Measurements from ENCODE around the gene CIZ1.
"Not testable (repeated sequence)": the region's sequence is repeated elsewhere in the genome, so short reads cannot be mapped to it uniquely, and the experiment has no call there.

The CIZ1 gene

GRCh38 chr9:128190516-128191405, 611 bp downstream of the CIZ1 start:
- DNase-seq: peak; percentile 15

DNA sequence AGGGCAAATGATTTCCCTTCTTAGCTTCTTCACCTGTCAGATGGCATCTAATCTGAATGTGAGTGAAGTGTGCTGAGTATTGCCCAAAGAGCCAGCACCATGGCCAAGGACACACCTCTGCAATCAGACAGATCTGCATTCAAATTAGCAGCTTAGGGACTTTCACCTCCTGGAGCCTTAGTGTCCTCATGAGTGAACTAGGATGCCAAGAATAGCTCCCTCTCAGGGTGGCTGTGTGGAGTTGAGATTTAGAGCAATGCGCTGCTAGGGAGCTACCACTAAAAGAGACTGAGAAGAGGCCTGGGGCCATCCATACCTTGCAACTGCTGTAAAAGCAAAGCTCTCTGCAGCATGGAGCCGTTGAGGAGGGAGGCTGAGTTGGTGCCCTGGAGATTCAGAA, 1.4 kb downstream of the CIZ1 start:
- DNase-seq: no peak

- DNase-seq: no peak
Observed at GRCh38 chr9:128188209-128188608, 3.2 kb downstream of the CIZ1 start.

DNA sequence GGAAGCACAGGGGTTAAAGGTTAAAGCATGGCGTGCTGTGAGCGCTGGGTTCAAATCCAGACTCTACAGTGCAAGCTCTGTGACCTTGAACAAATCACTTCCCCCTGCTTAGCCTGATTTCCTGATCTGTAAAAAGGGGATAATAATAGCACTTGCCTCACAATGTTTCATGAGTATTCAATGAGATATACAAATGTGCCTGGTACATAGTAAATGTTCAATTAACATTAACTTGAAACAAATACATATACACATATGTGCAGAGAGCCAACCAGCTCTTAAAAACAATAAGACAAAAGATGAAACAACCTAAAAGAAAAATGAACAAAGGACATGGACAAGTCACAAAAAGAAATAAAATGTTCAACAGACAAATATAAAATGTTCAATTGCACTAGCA, 4.0 kb downstream of the CIZ1 start:
- no peak for DNase-seq

- DNase-seq: no peak
Observed at GRCh38 chr9:128185979-128186965, 5.1 kb downstream of the CIZ1 start.

- no peak for DNase-seq
Observed at GRCh38 chr9:128182893-128183588, 8.3 kb downstream of the CIZ1 start.

DNA sequence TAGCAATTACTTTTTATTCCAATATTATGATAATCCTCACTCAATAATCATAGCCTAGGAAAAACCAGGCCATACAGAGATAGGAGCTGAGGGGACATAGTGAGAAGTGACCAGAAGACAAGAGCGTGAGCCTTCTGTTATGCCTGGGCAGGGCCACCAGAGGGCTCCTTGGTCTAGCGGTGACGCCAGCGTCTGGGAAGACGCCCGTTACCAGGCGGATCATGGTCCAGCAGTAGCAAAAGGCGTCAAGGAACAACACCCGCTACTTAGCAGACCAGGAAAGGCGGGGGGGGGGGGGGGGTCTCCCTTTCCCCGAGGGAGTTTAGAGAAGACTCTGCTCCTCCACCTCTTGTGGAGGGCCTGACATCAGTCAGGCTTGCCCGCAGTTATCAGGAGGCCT, 9.9 kb downstream of the CIZ1 start:
- DNase-seq: not testable (repeated sequence)

DNA sequence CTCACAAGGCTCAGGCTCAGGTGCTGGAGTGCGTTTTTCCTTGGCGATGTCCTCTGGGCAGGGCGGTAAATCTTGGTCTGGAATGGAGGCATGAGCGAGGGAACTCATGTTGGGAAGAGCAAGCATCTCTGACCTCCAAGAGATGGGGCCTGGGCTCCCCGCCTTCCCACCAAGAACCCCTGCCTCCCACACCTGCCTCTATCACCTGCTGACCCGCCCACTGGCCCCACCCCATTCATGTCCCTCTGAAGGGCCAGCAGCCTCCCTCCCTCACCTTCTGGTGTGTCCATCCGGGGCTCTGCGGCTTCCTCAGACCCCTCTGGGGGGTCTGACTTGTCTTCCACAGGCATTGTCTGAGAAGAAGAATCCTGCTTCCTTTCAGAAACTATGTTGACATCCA, 10.9 kb downstream of the CIZ1 start:
- DNase-seq: no peak

- no peak for DNase-seq
Observed at GRCh38 chr9:128180001-128180400, 11.4 kb downstream of the CIZ1 start.

GRCh38 chr9:128178806-128179431, 12.5 kb downstream of the CIZ1 start:
- no peak for DNase-seq

DNA sequence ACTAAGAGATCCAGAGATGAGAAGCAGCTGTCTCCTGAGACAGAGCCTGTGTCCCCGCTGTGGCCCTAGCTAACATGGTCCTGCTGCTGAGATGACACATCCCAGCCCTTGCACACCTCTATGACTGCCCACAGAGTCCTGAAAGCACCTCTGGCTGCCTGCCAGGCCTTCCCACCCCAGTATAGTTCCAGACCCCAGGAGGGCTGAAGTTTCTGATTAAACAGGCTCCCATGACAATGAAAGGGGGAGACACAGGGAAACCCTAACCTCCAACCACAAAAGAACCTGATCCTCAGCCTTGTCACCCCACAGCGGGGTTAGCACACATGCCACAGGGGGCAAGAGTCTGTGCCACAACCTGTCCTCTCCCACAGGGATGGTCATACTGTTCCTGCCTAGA, 15.6 kb downstream of the CIZ1 start:
- no peak for DNase-seq

DNA sequence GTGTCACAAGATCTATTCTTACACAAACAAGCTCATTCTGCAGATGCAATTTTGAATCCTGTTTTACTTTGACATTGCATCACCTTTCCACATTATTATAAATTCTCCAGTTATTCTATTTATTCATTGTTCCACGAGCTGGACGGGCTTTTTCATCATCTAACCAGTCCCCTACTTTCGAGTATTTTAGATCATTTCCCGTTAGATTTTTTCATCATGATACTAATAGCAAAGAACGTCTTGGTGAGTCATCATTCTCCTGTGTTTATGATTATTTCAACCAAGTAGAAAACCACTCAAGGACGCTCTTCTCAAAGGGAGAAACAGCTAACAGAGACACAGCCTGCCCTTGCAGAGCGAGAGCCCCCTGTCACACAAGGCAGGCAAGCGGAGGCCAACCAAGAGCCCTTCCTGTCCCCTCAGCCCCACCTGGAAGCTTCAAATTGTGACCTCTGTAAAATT, 16.2 kb downstream of the CIZ1 start:
- no peak for DNase-seq

- no peak for DNase-seq
Observed at GRCh38 chr9:128174062-128174461, 17.3 kb downstream of the CIZ1 start.

GRCh38 chr9:128169925-128170324, 21.4 kb downstream of the CIZ1 start:
- no peak for DNase-seq

- no peak for DNase-seq
Observed at GRCh38 chr9:128169492-128169891, 21.9 kb downstream of the CIZ1 start.

GRCh38 chr9:128168731-128169308, 22.6 kb downstream of the CIZ1 start:
- no peak for DNase-seq

DNA sequence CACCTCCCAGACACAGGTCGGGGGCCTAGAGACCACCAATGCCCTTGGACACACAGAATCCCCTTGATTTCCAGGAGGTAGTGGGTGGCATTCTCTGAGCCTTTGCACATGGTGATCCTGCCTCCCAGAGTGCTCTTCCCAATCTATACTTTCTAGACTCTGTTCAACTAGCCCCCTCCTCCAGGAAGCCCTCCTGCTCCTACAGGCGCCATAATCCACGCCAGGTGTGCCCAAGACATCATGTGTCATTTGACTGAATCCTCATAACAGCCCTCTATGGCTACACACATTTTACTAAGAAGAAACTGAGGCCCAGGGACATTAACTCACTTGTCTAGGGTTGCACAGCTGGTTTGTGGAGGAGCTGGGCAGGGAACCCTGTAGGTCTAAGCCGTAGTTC, 24.2 kb downstream of the CIZ1 start:
- DNase-seq: no peak

GRCh38 chr9:128166169-128166568, 25.2 kb downstream of the CIZ1 start:
- no peak for DNase-seq

GRCh38 chr9:128164307-128164885, 27.0 kb downstream of the CIZ1 start:
- DNase-seq: no peak

GRCh38 chr9:128163523-128164306, 27.7 kb downstream of the CIZ1 start:
- no peak for DNase-seq

DNA sequence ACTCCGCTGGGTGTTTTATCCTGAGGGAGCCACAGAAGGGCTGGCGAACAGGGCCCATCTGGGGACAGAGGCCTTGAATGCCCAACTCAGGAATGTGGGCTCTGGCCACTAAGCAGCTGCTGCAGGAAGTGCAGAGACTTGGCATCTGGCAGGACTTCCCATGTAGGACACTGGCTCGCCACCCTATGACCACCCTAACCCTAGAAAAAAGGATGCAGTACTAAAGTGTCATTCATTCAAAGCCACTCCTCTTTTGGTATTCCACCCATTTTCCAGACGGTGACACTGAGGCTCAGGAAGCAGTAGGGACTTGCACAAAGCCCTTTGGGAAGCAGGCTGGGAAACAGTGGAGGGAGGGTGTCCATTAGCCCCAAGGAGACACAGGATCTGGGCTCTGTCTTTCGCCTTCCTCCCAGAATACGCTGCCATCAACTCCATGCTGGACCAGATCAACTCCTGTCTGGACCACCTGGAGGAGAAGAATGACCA, 28.3 kb downstream of the CIZ1 start:
- no peak for DNase-seq
